ENCODE results near the gene OR6A2. TPM values are rescaled to one million over a fixed set of nuclear protein-coding genes. Genes with fewer than 3 reads are reported as not detected.

Gene OR6A2
- total and polyA plus RNA-seq, 9 of the 15 experiments (the other 6 are each of a cell fraction or from before 2014, with no cell fraction given), result 0.04 to 0.69 (median 0.35) TPM; not detected in 2

- H3K79me2 ChIP-seq (ENCODE audit: control insufficient read depth, insufficient read depth, low read length), result no peaks in the 10 kb centered on the region
- H3K9ac ChIP-seq (ENCODE audit: insufficient read depth in 1 of 2, low read depth in 2 of 2, low read length in 2 of 2), result no peak overlapping the region
- no peak overlapping the region for H3K4me2 ChIP-seq (ENCODE audit: insufficient read depth, low read length)
- POLR2A ChIA-PET, result interaction anchor here (1.2 kb wide), 1 partner anchor 12 kb away, joined by 3 read pairs; no protein-coding TSS in a partner anchor
- intact Hi-C loops (cut with micrococcal nuclease), result no loop called here
- WGBS (ENCODE audit: insufficient coverage, low coverage, missing lambda C conversion rate), result 0% methylated on average over 2 of the region's 2 CpGs
- no peaks in the 10 kb centered on the region for H3K9me3 ChIP-seq (replicated peaks; ENCODE audit: control insufficient read depth, insufficient read depth, low read depth, low read length)
- TF ChIP-seq ZNF668 (CRISPR knock-in tag; IDR thresholded peaks at IDR 0.05), result no peak
- TF ChIP-seq, protein P1, sequence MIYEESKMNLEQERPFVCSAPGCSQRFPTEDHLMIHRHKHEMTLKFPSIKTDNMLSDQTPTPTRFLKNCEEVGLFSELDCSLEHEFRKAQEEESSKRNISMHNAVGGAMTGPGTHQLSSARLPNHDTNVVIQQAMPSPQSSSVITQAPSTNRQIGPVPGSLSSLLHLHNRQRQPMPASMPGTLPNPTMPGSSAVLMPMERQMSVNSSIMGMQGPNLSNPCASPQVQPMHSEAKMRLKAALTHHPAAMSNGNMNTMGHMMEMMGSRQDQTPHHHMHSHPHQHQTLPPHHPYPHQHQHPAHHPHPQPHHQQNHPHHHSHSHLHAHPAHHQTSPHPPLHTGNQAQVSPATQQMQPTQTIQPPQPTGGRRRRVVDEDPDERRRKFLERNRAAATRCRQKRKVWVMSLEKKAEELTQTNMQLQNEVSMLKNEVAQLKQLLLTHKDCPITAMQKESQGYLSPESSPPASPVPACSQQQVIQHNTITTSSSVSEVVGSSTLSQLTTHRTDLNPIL (CRISPR knock-in tag; IDR thresholded peaks at IDR 0.05), result no peak
- no peak for TF ChIP-seq CBFA2T2 (conservative IDR thresholded peaks at IDR 0.05)
- TF ChIP-seq ZNF12 (CRISPR knock-in tag; IDR thresholded peaks at IDR 0.05), result no peak
- no peak for TF ChIP-seq SIN3A (IDR thresholded peaks at IDR 0.05; ENCODE audit: borderline replicate concordance in 2 of 2, control insufficient read depth in 1 of 2, low read depth in 2 of 2, low read length in 2 of 2)
- TF ChIP-seq KLF1 (tag; IDR thresholded peaks at IDR 0.05), result no peak
- no peak for TF ChIP-seq HDAC1 (IDR thresholded peaks at IDR 0.05)
- TF ChIP-seq CBX3 (IDR thresholded peaks at IDR 0.05; ENCODE audit: borderline replicate concordance in 1 of 2, low read length in 2 of 2), result no peak
- no peak for TF ChIP-seq ZNF253 (CRISPR knock-in tag; conservative IDR thresholded peaks at IDR 0.05)
- TF ChIP-seq ZNF436 (CRISPR knock-in tag; IDR thresholded peaks at IDR 0.05), result no peak
- no peak for TF ChIP-seq BRD4 (IDR thresholded peaks at IDR 0.05)
- TF ChIP-seq, protein P2, sequence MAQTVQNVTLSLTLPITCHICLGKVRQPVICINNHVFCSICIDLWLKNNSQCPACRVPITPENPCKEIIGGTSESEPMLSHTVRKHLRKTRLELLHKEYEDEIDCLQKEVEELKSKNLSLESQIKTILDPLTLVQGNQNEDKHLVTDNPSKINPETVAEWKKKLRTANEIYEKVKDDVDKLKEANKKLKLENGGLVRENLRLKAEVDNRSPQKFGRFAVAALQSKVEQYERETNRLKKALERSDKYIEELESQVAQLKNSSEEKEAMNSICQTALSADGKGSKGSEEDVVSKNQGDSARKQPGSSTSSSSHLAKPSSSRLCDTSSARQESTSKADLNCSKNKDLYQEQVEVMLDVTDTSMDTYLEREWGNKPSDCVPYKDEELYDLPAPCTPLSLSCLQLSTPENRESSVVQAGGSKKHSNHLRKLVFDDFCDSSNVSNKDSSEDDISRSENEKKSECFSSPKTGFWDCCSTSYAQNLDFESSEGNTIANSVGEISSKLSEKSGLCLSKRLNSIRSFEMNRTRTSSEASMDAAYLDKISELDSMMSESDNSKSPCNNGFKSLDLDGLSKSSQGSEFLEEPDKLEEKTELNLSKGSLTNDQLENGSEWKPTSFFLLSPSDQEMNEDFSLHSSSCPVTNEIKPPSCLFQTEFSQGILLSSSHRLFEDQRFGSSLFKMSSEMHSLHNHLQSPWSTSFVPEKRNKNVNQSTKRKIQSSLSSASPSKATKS (CRISPR knock-in tag; IDR thresholded peaks at IDR 0.05), result no peak
- no peaks in the 10 kb centered on the region for H3K27me3 ChIP-seq (ENCODE audit: control insufficient read depth in 2 of 2, insufficient read depth in 2 of 2, low read length in 2 of 2)
- H3K4me3 ChIP-seq, result no peak overlapping the region
- DNase-seq (ENCODE audit: extremely low read depth in 1 of 4, low spot score in 3 of 4), result no peak
- no TSS peak for BruUV-seq (replicated peaks)
- no peak for ATAC-seq
- H3K36me3 ChIP-seq (ENCODE audit: control insufficient read depth, insufficient read depth, low read length), result no peaks in the 10 kb centered on the region
- H2AFZ ChIP-seq (ENCODE audit: low read depth, low read length), result no peak overlapping the region
- H3K9me1 ChIP-seq (ENCODE audit: control insufficient read depth, insufficient read depth, low read length), result no peaks in the 10 kb centered on the region
- H3K4me1 ChIP-seq (replicated peaks in 1 of 2; ENCODE audit: control insufficient read depth in 2 of 2, insufficient read depth in 2 of 2, low read length in 2 of 2), result no peaks in the 10 kb centered on the region
- no peak overlapping the region for H3K27ac ChIP-seq (ENCODE audit: extremely low read depth, low read depth, low read length)
- in situ Hi-C loops (cut with MboI), result no loop called here
- H4K20me1 ChIP-seq (replicated peaks; ENCODE audit: control insufficient read depth, insufficient read depth, low read length), result no peaks in the 10 kb centered on the region
- no peak for FAIRE-seq
- CTCF ChIA-PET (ENCODE audit: low intra/inter-chr PET ratio), result no interaction called here
These were observed 44.2 kb upstream of the OR6A2 start for GRCh38 chr11:6843670-6844069.
